Gastrocnemius medialis (tissue), 4 donors: Measurements from ENCODE around the gene GPSM3. TPM values are rescaled to one million over a fixed set of nuclear protein-coding genes. Genes with fewer than 3 reads are reported as not detected.
A peak's percentile ranks its signal among the peaks of the same experiment; 100 is the strongest.
"Not testable (repeated sequence)": the region's sequence is repeated elsewhere in the genome, so short reads cannot be mapped to it uniquely, and the experiment has no call there.

Experiments
- ATAC-seq, 2 donors: fragments of 150-250 bp; one replicate each; pipeline ENCODE4 v1.9.1; 2016
- DNase-seq, 2 donors: peaks; one replicate each; pipeline ENCODE4 v3.0.0-alpha.2; 2019
- H3K27ac ChIP-seq, 4 donors: fragments of 200-600 bp; sonication (generic); 1 replicate in 1 of 4; 2 replicates in 3 of 4; pipeline ENCODE4 v1.5.1; 2016 to 2018; ENCODE audit warnings: mild to moderate bottlenecking in 2 of 4, moderate library complexity in 1 of 4
- H3K27me3 ChIP-seq, 3 donors: fragments of 200-600 bp; sonication (generic) in 2 of 3; 1 replicate in 1 of 3; 2 replicates in 2 of 3; pipeline versions ENCODE4 v1.5.1 to v1.6.0; 2016 to 2019; ENCODE audit warnings: mild to moderate bottlenecking in 1 of 3, moderate library complexity in 1 of 3
- H3K36me3 ChIP-seq, 2 donors: fragments of 200-600 bp; sonication (generic) in 1 of 2; one replicate each; pipeline ENCODE4 v1.5.1; 2017 to 2018
- H3K4me1 ChIP-seq, 2 donors: fragments of 200-600 bp; sonication (generic) in 1 of 2; one replicate each; pipeline ENCODE4 v1.5.1; 2016 to 2017; ENCODE audit warnings: mild to moderate bottlenecking in 2 of 2
- H3K4me3 ChIP-seq, 4 donors: fragments of 200-600 bp; sonication (generic) in 3 of 4; 1 replicate in 1 of 4; 2 replicates in 3 of 4; pipeline ENCODE4 v1.5.1; 2016 to 2019; ENCODE audit warnings: mild to moderate bottlenecking in 2 of 4
- H3K9me3 ChIP-seq, 3 donors: fragments of 200-600 bp; sonication (generic) in 2 of 3; 1 replicate in 1 of 3; 2 replicates in 2 of 3; pipeline ENCODE4 v1.5.1; 2016 to 2019
- CTCF ChIP-seq, 5 experiments: fragments of 450-650 bp in 3 of 5; fragments of 200-600 bp in 2 of 5; sonication (generic) in 2 of 5; IDR thresholded peaks in 4 of 5; conservative IDR thresholded peaks in 1 of 5; 1 replicate in 4 of 5; 2 replicates in 1 of 5; pipeline ENCODE4 v1.5.1; 2016 to 2019; ENCODE audit warnings: antibody characterized with exemption in 5 of 5, mild to moderate bottlenecking in 3 of 5, moderate library complexity in 3 of 5
- POLR2A ChIP-seq, 2 donors: fragments of 450-650 bp; IDR thresholded peaks; one replicate each; pipeline ENCODE4 v1.6.1; 2017; ENCODE audit warnings: antibody characterized with exemption in 2 of 2, mild to moderate bottlenecking in 2 of 2, moderate library complexity in 2 of 2
- in situ Hi-C, 4 donors: fragments of 200-750 bp; cut with MboI; loops; one replicate each; pipeline versions ENCODE4 v1.15.0 to v1.8.0; 2017; ENCODE audit warnings: low sequenced_read_pairs in 4 of 4
- intact Hi-C: fragments of 100-400 bp; cut with DNase I; formaldehyde crosslinking; loops from one replicate; pipeline ENCODE4 v1.15.1; 2023; ENCODE audit warnings: low total_unique reads
- total RNA-seq, 4 donors: library from RNA; depleted of rRNA; stranded (reverse); fragments of >200 nt; gene quantifications; one replicate each; pipeline versions ENCODE4 v1.1.0 to v1.2.3, GENCODE V29; 2016

GPSM3 gene
- total RNA-seq, 4 donors from 2014 or later: 2.2 to 2.9 (median 2.3) TPM; not detected in 1

- in situ Hi-C loops: loop anchor here in 3 of 4 donors (5.0 to 25.0 kb wide), 8 partner anchors 62 to 1577 kb away; partner anchors contain the start of genes BRD2 (in 3 of the 3), HLA-DMA (in 3 of the 3), APOM (in 2 of the 3) and ATF6B (in 2 of the 3)
- DNase-seq (no peak), ATAC-seq (no peak)
- Histone ChIP-seq H3K4me1 (peaks cover 32 to 51% of the 10 kb centered on the region in 2 donors), H3K4me3 (peak overlapping the region; percentile 71 to 87 (median 78)), H3K9me3 (no peaks in the 10 kb centered on the region), H3K27me3 (no peaks in the 10 kb centered on the region), H3K36me3 (peaks cover 0 to 5% of the 10 kb centered on the region in 2 donors), H3K27ac (peak overlapping the region; percentile 96 to 99 (median 98))
- intact Hi-C loops: loop anchor here (10.0 kb wide), 1 partner anchor 1475 kb away; the partner anchor contains the start of gene MDC1
- TF ChIP-seq POLR2A (IDR thresholded peaks at IDR 0.05): no peak
- TF ChIP-seq CTCF (IDR thresholded peaks at IDR 0.05 in 4 of 5, conservative IDR thresholded peaks at IDR 0.05 in 1 of 5): no peak
These were observed 2.7 kb downstream of the GPSM3 start for GRCh38 chr6:32189742-32190053.

- H3K4me3 ChIP-seq: peak overlapping the region; percentile 71 to 87 (median 78)
- ATAC-seq (no peak), DNase-seq (no peak)
- H3K36me3 ChIP-seq: peaks cover 0 to 5% of the 10 kb centered on the region in 2 donors
- H3K27me3 ChIP-seq: no peaks in the 10 kb centered on the region
- in situ Hi-C loops (loop anchor here in 3 of 4 donors (25.0 kb wide), 6 partner anchors 227 to 1577 kb away; partner anchors contain the start of genes BRD2 (in 3 of the 3), HLA-DMA (in 3 of the 3), APOM (in 2 of the 3) and BAG6 (in 2 of the 3)), intact Hi-C loops (no loop called here)
- no peak for TF ChIP-seq CTCF (IDR thresholded peaks at IDR 0.05 in 4 of 5, conservative IDR thresholded peaks at IDR 0.05 in 1 of 5)
- no peak for TF ChIP-seq POLR2A (IDR thresholded peaks at IDR 0.05)
- H3K27ac ChIP-seq: peak overlapping the region; percentile 96 to 99 (median 98)
- H3K9me3 ChIP-seq: no peaks in the 10 kb centered on the region
- peaks cover 32 to 50% of the 10 kb centered on the region in 2 donors for H3K4me1 ChIP-seq
These were observed 3.2 kb downstream of the GPSM3 start for GRCh38 chr6:32189069-32189741.

- ATAC-seq (no peak), DNase-seq (no peak)
- Histone ChIP-seq H3K36me3 (peaks cover 0 to 5% of the 10 kb centered on the region in 2 donors), H3K4me1 (peaks cover 33 to 50% of the 10 kb centered on the region in 2 donors), H3K4me3 (peak overlapping the region; percentile 71 to 87 (median 78)), H3K9me3 (no peaks in the 10 kb centered on the region), H3K27ac (peak overlapping the region; percentile 96 to 99 (median 98)), H3K27me3 (no peaks in the 10 kb centered on the region)
- TF ChIP-seq CTCF (IDR thresholded peaks at IDR 0.05 in 4 of 5, conservative IDR thresholded peaks at IDR 0.05 in 1 of 5) (no peak), POLR2A (IDR thresholded peaks at IDR 0.05) (no peak)
- in situ Hi-C loops (loop anchor here in 3 of 4 donors (25.0 kb wide), 6 partner anchors 226 to 1576 kb away; partner anchors contain the start of genes BRD2 (in 3 of the 3), HLA-DMA (in 3 of the 3), APOM (in 2 of the 3) and BAG6 (in 2 of the 3)), intact Hi-C loops (no loop called here)
These were observed 3.9 kb downstream of the GPSM3 start for GRCh38 chr6:32188381-32189068.

- DNase-seq, ATAC-seq, H3K27me3 ChIP-seq, H3K36me3 ChIP-seq, H3K9me3 ChIP-seq, intact Hi-C loops: not testable (repeated sequence)
- in situ Hi-C loops: loop anchor here in 3 of 4 donors (25.0 kb wide), 6 partner anchors 226 to 1576 kb away; partner anchors contain the start of genes BRD2 (in 3 of the 3), HLA-DMA (in 3 of the 3), APOM (in 2 of the 3) and BAG6 (in 2 of the 3)
- Histone ChIP-seq H3K4me1 (peaks cover 33 to 51% of the 10 kb centered on the region in 2 donors), H3K27ac (peak overlapping the region; percentile 96 to 99 (median 98)), H3K4me3 (peak overlapping the region in 2 of 4 donors; percentile 74 to 87)
These were observed 4.6 kb downstream of the GPSM3 start for GRCh38 chr6:32187725-32188380.
